Activated T-cell treated with anti-CD3 and anti-CD28 coated beads for 1 hour (primary cell): ENCODE results near the gene ZNF775.
"Not testable (repeated sequence)": the region's sequence is repeated elsewhere in the genome, so short reads cannot be mapped to it uniquely, and the experiment has no call there.

Experiments
- DNase-seq: peaks from one replicate; pipeline ENCODE4 v3.0.0-alpha.2; 2020; ENCODE audit warnings: low read depth

ZNF775 gene

GRCh38 chr7:150382123-150382843 lies 3.2 kb downstream of the ZNF775 start:
- no peak for DNase-seq

- DNase-seq = no peak
Observed at GRCh38 chr7:150382844-150383225, 3.7 kb downstream of the ZNF775 start.

GRCh38 chr7:150383710-150384397 lies 4.7 kb downstream of the ZNF775 start:
- no peak for DNase-seq

- no peak for DNase-seq
Observed at GRCh38 chr7:150384406-150385301, 5.5 kb downstream of the ZNF775 start.

- DNase-seq = no peak
Observed at GRCh38 chr7:150385302-150385723, 6.2 kb downstream of the ZNF775 start.

GRCh38 chr7:150385884-150386283 lies 6.8 kb downstream of the ZNF775 start:
- not testable (repeated sequence) for DNase-seq

- no peak for DNase-seq
Observed at GRCh38 chr7:150388306-150388705, 9.2 kb downstream of the ZNF775 start.

- DNase-seq = no peak
Observed at GRCh38 chr7:150388709-150389531, 9.8 kb downstream of the ZNF775 start.

- DNase-seq = no peak
Observed at GRCh38 chr7:150389532-150389816, 10.3 kb downstream of the ZNF775 start.

GRCh38 chr7:150390205-150390604 lies 11.1 kb downstream of the ZNF775 start:
- no peak for DNase-seq

GRCh38 chr7:150393325-150393724 lies 14.2 kb downstream of the ZNF775 start:
- DNase-seq = no peak

- no peak for DNase-seq
Observed at GRCh38 chr7:150396426-150396825, 17.3 kb downstream of the ZNF775 start.

GRCh38 chr7:150396851-150397260 lies 17.7 kb downstream of the ZNF775 start:
- no peak for DNase-seq

GRCh38 chr7:150397346-150398107 lies 18.4 kb downstream of the ZNF775 start:
- no peak for DNase-seq

- DNase-seq = no peak
Observed at GRCh38 chr7:150398108-150398964, 19.2 kb downstream of the ZNF775 start.

GRCh38 chr7:150398965-150399320 lies 19.8 kb downstream of the ZNF775 start:
- no peak for DNase-seq

GRCh38 chr7:150399421-150400007 lies 20.4 kb downstream of the ZNF775 start:
- DNase-seq = no peak

GRCh38 chr7:150400008-150400787 lies 21.1 kb downstream of the ZNF775 start:
- DNase-seq = no peak

- DNase-seq = no peak
Observed at GRCh38 chr7:150400788-150401423, 21.8 kb downstream of the ZNF775 start.
